NCI-H1092 treated with DMSO at 0.1 percent for 48 hours (cell line): ENCODE data around the gene ZBTB32.

Experiments used
- DNase-seq: peaks from one replicate; lab custom pipeline; 2025; lab: John Stamatoyannopoulos, UW

The ZBTB32 gene

DNA sequence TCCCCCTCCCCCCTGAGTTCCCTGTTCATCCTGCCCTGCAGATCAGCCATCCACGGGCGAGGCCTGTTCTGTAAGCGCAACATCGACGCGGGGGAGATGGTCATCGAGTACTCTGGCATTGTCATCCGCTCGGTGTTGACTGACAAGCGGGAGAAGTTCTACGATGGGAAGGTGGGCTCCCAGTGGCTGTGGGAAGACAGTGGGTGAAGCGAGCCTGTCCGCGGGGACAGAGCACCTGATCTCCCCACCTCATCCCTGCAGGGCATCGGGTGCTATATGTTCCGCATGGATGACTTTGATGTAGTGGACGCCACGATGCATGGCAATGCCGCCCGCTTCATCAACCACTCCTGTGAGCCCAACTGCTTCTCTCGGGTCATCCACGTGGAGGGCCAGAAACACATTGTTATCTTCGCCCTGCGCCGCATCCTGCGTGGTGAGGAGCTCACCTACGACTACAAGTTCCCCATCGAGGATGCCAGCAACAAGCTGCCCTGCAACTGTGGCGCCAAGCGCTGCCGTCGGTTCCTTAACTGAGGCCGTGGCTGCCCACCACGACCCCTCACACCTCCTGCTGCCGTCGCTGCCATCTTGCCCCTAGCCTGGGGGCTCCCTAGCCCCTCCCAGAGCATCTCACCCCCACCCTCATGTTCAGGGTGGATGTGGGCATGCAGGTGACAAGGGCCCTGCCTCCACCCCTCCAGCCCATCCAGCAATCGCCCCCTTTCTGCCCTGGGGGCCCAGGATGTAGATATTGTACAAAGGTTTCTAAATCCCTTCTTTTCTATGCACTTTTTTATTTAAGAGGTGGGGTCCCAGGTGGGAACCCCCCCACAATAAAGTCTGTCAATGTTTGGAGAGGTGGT is 33.9 kb downstream of the ZBTB32 start:
- DNase-seq = no peak

DNA sequence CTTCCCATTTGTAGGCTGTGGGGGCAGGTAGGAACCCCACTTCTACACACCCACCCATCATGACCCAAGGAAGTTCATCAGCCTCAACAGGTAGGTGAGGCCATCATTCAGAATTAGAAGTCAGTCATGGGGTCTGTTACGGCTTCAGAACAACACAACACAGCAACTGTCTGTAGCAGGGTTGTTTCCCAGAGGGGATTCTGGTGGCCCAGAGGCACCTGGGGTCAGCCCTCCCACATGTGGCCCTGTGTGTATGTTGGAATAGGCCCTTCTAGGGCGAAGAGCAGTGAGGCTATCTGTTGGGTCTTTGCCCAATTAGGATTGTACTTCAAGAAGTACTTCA is 34.5 kb downstream of the ZBTB32 start:
- no peak for DNase-seq

DNA sequence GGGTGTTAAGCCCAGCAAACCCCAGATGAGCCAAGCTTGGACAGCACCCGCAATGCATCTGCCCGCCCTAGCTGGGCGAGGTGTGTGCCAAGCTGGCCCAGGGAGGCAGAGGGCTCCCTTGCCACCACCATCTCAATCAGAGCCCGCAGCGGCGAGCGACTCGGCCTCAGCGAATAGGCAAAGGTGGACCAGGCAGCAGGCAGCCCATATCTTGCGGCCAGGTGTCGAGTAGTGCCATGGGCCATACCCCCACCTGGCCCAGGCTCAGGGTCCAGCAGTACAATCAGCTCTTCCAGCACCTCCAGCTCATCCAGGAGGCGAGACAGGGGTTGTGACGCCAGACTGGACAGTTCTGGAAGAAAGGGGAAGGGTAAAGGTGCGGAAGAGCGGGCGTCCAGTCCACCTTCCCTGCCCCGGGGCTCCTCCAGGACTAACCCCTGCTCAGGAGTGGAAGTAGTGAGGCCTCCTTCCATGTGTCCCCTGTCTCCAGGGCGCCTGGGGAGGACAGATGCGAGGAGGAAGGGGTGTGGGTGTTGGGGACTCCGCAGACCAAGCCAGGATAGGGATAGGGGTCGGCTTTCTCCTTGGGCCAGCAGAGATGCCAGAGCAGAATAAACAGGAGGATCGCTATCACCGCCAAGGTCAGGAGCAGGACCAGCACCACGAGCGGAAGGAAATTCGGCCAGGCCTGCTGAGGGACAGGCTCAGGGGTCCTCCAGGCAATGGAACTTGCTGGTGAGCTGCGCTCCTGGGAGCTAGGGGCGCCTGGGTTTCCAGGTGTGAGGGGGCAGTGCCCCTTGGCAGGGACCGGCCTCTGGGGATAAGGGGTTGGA is 35.1 kb downstream of the ZBTB32 start:
- no peak for DNase-seq

DNA sequence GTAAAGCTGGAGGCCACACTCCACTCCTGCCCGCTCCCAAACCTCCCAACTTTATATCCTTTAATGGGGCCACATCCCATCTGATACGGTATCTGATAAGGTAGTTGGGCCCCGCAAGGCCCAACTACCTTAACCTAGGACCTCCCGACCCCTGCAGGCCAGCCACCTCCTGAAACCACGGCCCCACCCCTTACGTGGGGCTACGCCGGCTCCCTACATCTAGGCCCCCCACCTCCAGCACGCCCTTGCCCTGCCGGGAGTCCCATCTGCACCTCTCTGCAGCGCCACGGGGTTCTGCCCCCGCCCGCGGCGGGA is 35.7 kb downstream of the ZBTB32 start:
- no peak for DNase-seq

DNA sequence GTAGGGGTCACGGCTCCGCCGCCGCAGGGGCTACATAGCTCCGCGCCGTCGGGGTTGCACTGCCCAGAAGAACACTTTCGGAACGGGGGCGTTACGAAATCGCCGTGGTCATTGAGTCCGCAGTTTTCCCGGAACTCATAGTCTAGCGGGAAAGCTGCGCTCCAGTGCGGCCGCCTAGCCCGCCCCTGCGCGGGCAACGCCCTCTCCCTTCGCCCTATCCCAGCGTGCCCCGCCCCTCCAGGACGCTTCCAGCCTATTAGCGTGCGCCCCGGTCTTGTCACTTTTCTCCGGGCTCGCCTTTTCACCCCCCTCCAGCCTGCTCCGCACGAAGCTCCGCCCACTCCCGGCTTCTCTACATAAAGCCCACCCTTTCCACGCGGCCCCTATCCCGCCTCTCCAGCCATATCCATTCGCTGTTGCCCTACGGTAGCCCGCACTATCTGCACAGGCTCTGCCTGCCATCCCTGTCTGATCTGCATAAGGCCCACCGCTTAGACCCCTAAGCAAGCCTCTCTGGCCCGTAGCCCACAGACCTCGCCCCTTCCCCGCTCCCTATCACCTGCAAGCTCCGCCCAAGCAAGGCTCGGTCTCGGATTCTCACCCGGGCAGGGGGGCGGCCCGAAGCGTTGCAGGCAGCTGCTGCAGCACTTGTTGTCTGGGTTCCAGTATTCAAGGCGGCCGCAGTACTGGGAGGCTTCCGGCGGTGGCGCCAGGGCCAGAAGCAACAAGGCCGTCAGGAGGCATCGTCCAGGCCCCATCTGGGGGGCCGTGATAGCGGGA is 36.3 kb downstream of the ZBTB32 start:
- peak; percentile 96 for DNase-seq

DNA sequence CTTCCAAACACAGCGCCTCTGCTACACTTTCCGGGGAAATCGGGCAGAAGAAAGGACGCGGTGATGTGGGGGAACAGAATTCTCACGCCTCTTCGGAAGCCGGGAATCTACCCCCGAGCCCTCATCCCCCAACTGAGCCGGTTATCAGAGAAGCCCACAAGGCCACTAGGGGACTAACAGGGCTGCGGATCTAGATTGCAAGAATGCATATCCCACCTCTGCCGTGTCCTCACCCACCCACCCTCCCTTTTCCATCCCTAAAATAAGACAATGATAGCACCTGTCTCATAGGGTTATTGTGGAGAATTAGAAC is 36.8 kb downstream of the ZBTB32 start:
- peak; percentile 72 for DNase-seq

DNA sequence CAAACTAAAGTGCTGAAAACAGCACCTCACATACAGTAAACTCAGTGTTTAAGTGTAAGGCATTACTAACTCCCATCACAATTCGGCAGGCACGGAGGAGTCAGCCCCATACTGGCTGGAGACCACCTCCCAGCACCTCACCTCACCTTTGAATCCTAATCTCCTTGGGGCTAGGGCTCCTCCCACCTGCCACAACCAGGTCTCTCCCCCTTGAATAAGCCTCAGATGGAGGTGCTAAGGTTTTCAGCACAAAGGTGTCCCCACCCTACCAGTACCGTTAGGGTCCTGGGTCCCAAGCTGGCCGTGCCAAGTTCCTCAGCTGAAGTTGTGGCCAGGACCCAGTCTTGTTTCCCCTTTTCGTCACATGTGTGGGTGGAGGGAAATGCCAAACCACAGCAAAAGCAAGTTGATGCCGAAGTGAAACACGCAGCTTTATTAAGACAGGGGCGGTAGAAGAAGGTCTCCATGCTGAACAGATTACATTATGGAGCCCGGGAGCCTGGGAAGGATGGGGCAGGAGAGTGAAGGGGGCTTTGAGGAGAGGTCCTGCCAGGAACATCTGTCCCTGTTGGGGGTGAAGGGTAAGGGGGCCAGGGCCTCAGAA is 37.9 kb downstream of the ZBTB32 start, which contains the start of gene IGFLR1:
TSS of gene IGFLR1 (minus strand) at position 332 of the 604 bp plus-strand sequence. CDS start 1,272 bp downstream, outside the sequence.
- DNase-seq = no peak

DNA sequence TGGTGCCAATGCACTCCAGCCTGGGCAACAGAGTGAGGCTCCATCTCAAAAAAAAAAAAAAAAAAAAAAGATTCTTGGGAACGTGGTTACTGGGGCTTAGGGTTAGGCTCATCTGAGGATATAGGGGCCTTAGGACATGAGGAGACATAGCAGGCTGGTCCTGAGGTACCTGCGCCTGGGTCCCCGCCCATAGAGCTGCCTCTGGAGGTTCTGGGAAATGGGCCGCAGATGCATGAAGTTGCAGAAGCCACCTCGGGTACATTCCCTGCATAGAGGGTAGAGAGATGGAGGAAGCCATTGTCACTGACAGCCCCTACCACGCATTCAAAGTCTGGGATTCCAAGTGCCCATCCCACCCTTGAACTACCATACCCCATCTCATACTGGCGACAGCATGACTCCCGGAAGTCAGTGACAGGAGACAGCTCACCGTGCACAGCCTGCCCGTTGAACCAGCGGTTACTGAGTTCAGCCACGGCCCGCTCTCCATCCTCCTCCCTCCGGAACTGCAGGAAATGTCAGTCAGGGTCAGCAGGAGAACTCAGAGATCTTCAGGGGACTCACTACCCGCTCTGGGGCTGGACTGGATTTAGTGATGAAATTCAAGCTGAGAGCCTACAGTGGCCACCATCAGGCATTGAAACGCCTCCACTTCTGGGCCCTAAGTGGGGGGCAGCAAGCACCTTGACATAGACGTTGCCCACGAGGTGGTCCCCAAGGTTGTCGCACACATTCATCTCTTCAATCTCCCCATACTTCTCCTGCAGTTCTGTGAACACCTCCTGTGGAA is 39.5 kb downstream of the ZBTB32 start:
- DNase-seq = no peak

DNA sequence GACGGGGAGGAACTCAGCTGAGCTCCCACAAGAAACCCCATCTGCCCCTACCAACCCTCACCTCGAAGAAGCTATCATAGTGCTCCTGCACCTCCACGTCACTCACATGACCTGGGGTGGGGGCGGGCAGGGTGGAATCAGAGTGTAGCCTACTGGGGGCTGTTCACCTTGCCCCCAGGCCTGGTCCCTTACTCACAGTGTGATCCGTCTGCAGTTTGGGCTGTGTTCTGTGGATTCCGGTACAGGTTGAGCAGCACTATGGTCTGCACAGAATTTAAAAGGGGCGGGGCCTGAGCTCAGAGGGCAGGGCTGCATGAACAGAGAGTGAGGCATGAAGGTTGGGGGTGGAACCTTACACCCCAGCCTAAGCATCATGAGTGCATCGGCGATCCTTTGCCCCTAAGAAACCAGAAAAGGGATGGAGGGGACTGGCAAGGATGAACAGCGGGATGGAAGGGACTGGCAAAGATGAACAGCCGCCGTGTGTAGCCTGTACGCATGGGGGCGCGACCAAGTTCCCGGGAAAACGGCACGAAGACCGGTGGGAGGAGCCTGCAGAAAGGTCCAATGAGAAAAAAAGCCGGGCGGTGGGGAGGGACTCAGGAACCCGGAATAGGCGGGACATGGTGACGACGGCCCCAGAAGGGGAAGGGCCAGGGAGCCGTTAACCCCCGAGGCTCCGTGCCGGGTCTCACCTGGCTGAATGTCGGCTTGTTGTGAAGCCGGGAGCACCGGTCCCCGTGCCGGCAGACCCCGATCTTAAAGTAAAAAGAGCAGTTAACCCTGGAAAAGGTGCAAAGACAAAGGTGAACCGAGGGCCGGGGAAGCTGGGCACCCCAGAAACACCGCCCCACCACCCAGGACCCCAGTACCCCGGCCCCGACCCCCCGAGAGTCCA is 40.3 kb downstream of the ZBTB32 start:
- peak; percentile 91 for DNase-seq

DNA sequence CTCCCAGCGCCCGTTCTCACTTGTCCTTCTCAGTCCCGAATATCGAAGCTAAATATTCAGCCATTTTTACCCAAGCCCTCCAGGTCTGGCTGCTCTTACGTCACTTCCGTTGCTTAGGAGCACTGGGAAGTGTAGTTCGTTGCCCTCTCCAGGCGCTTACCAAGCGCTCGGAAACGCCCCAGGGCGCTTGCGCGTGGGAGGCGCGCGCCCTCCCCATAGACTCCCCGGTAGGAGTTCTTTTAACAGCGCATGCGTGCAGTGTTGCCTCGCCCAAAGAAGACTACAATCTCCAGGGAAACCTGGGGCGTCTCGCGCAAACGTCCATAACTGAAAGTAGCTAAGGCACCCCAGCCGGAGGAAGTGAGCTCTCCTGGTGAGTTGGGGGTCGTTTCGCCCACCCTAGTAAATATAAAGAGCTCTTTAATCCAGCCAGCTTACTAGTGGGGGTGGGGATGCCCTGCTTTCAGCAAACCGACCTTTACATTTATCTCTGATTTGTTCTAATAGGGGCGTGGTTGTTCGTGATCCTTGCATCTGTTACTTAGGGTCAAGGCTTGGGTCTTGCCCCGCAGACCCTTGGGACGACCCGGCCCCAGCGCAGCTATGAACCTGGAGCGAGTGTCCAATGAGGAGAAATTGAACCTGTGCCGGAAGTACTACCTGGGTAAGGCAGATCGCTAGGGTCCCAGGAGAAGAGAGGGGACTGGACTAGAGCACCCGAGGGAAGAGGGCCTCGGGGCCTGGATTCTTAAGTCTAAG is 41.1 kb downstream of the ZBTB32 start, which contains the start of the genes PSENEN and U2AF1L4:
TSS of gene PSENEN (plus strand) at position 324 of the 759 bp plus-strand sequence. CDS start at position 604, 280 bp downstream.
TSS of gene U2AF1L4 (minus strand) at position 91 of the 759 bp plus-strand sequence. CDS start at position 64, 27 bp downstream.
- peak; percentile 96 for DNase-seq

DNA sequence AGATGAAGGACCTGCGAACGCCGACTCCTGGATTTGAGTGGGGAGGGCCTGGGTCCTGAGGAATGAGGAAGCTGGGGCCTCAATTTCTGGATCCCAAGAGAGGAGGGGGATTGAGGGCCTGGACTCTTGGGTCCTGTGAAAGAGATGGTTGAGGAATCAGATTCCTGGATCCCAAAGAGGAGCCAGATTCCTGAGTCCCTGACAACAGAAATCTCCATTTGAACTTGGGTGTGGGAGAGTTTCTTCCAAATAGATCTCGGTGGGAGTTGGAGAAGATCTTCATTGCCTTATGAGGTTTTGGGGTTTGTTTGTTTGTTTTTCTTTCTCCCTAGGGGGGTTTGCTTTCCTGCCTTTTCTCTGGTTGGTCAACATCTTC is 41.7 kb downstream of the ZBTB32 start:
- DNase-seq = no peak

DNA sequence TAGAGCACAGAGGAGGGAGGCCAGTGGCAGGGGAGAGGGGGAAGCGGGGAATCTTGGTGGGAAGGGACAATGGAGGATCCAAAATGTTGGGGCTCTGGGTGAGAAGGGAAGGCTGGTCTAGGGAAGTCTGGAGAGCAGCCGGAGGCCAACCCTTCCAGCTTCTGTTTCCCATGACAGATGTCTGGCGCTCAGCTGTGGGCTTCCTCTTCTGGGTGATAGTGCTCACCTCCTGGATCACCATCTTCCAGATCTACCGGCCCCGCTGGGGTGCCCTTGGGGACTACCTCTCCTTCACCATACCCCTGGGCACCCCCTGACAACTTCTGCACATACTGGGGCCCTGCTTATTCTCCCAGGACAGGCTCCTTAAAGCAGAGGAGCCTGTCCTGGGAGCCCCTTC is 42.2 kb downstream of the ZBTB32 start:
- no peak for DNase-seq

DNA sequence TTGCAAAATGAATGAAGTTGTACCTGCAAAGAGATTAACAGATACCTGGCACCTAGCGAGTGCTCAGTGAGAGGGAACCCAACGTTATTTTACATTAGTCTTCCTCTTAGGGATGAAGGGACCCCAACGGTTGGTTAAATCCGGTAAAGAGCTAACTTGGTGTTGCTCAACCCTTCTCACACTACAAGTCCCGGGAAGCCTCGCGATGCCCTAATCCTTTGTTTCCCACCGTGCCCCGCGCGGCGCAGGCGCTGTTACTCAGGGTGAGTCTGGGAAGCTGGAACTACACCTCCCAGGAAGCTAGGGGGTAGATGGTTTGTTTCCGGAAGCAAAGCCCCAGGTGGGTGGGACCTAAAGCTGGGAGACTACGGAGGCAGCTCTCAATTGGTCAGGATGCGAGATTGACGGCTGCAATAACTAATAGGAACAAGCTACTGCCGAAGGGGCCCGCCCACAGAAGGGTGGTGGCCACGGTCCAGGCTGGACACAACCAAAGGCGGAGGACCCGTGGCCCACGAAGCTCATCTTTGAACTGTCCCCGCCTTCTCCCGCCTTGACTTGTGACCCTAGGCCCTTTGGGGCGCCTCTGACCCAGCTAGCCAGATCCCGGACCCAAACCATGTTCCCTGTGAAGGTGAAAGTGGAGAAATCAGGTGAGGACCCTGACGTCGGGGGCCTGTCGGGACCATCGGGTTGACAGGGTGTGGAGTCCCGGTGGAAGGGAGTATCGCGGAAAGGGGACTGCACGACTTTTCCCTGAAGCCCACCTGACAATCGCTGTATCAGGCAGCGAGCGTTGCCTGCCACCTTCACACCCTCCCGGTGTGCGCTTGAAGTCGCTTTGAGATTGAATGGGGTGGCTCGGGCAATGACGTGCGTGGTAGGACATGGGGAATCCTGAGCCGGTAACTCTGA is 44.0 kb downstream of the ZBTB32 start, which contains the start of gene LIN37:
TSS of gene LIN37 (plus strand) at position 471 of the 915 bp plus-strand sequence. CDS start at position 620, 149 bp downstream.
- DNase-seq = peak; percentile 98

DNA sequence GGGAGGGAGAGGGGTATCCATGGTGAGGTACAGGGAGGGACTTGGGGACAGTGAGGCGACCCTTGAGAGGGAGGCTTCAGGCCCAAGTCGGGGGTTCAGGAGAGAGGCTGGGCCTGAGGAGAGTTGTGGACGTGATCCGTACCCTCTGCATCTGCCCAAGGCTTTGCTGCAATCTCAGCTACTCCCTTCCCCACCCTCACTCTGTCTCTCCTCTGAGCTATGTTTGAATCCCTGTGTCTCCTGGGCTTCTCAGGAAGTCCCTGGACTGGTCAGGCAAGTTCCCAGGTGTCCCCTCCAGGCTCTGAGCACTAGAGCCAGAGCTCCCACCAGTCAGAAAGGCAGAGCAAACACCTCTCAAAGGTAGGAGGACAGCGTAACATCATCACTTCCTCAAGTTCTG is 45.8 kb downstream of the ZBTB32 start:
- no peak for DNase-seq

DNA sequence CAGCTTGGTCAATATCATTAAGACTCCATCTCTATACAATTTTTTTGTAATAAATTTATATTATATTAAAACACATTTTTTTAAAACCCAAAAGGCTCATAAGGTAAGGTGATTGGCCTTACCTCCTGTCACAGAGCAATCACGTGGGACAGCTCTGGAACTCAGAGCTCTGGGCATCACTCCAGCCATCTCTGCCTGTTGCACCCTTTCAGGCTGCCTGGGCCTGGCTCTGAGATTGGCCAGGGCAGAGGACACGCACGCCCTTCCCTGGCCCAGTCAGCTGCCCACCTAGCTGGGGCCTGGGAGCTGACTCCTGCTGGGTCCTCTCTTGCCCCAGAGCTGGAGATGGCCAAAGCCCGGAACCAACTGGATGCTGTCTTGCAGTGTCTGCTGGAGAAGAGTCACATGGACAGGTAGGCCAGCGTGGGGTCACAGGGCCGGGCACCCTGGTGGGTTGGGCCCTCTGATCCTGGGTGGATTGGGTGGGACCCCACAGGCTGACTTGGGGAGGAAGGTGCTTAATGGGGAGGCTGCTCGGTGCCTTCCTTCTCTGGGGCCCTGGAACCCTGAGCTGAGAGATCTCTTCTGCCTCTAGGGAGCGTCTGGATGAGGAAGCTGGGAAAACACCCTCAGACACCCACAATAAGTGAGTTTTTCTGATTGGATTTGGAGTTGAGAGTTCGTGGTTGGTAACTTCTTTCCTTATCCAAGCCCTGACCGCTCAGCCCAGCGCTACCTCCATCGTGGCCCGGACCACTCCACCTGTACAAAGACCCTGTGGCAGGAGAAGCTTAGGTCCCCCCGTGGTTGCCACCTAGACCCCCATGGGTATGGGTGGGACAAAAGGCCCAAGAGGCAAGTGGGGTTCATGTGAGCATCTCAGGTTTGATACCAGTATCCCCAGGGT is 47.7 kb downstream of the ZBTB32 start:
- DNase-seq = no peak

DNA sequence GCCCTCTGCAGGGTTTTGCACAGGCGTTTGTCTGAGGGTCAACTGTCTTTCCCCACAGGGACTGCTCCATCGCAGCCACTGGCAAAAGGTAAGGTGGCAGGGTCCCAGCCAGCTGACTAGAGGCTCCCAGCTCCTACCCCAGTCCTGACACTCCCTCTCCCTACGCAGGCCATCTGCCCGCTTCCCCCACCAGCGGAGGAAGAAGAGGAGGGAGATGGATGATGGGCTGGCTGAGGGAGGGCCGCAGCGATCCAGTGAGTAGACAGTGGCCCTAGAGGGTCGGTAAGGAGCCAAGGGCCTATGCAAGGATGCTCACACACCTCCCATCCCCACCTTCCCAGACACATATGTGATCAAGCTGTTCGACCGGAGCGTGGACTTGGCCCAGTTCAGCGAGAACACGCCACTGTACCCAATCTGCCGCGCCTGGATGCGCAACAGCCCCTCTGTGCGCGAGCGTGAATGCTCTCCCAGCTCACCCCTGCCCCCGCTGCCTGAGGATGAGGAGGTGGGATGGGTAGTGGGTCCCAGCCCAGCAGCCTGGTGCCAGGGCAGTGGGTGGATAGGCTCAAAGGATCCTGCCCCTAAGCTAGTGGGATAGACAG is 48.5 kb downstream of the ZBTB32 start:
- no peak for DNase-seq
